Measurements from ENCODE around the gene GSC. TPM values are rescaled to one million over a fixed set of nuclear protein-coding genes. Genes with fewer than 3 reads are reported as not detected.
"Not testable (repeated sequence)": the region's sequence is repeated elsewhere in the genome, so short reads cannot be mapped to it uniquely, and the experiment has no call there.

Gene GSC
- total and polyA plus RNA-seq, 2 donors from 2014 or later: not detected

GRCh38 chr14:94746131-94746530 lies 23.8 kb downstream of the GSC start:
- Histone ChIP-seq H3K4me1 (ENCODE audit: control insufficient read depth in 2 of 3, insufficient read depth in 2 of 3, low read depth in 1 of 3, low read length in 3 of 3) (no peaks in the 10 kb centered on the region), H3K27ac (ENCODE audit: low read depth in 2 of 2, low read length in 2 of 2) (no peak overlapping the region), H3K36me3 (ENCODE audit: control insufficient read depth in 2 of 3, insufficient read depth in 3 of 3, low read length in 3 of 3) (no peaks in the 10 kb centered on the region), H3K4me3 (ENCODE audit: low read length in 3 of 3) (no peak overlapping the region), H3K9me3 (ENCODE audit: control insufficient read depth in 2 of 3, insufficient read depth in 1 of 3, low read length in 3 of 3) (no peaks in the 10 kb centered on the region), H3K9ac (ENCODE audit: low read length in 3 of 3) (no peak overlapping the region), H3K27me3 (ENCODE audit: control insufficient read depth, insufficient read depth, low read length) (no peaks in the 10 kb centered on the region)
- no peak for TF ChIP-seq CTCF (IDR thresholded peaks at IDR 0.05; ENCODE audit: borderline replicate concordance, extremely low read depth, insufficient read depth)
- intact Hi-C loops (cut with DNase I): no loop called here
- FAIRE-seq: no peak
- no peak for DNase-seq

GRCh38 chr14:94738751-94739150 lies 31.2 kb downstream of the GSC start:
- Histone ChIP-seq H3K27me3 (ENCODE audit: control insufficient read depth, insufficient read depth, low read length) (no peaks in the 10 kb centered on the region), H3K4me1 (ENCODE audit: control insufficient read depth in 2 of 3, insufficient read depth in 2 of 3, low read depth in 1 of 3, low read length in 3 of 3) (no peaks in the 10 kb centered on the region), H3K9me3 (ENCODE audit: control insufficient read depth in 2 of 3, insufficient read depth in 1 of 3, low read length in 3 of 3) (no peaks in the 10 kb centered on the region), H3K36me3 (ENCODE audit: control insufficient read depth in 2 of 3, insufficient read depth in 3 of 3, low read length in 3 of 3) (no peaks in the 10 kb centered on the region), H3K4me3 (ENCODE audit: low read length in 3 of 3) (no peak overlapping the region), H3K27ac (ENCODE audit: low read depth in 2 of 2, low read length in 2 of 2) (no peak overlapping the region), H3K9ac (ENCODE audit: low read length in 3 of 3) (no peak overlapping the region)
- intact Hi-C loops (cut with DNase I): no loop called here
- DNase-seq (no peak), FAIRE-seq (no peak)
- no peak for TF ChIP-seq CTCF (IDR thresholded peaks at IDR 0.05; ENCODE audit: borderline replicate concordance, extremely low read depth, insufficient read depth)

GRCh38 chr14:94738097-94738496 lies 31.8 kb downstream of the GSC start:
- intact Hi-C loops (cut with DNase I): no loop called here
- Histone ChIP-seq H3K27me3 (ENCODE audit: control insufficient read depth, insufficient read depth, low read length) (no peaks in the 10 kb centered on the region), H3K27ac (ENCODE audit: low read depth in 2 of 2, low read length in 2 of 2) (no peak overlapping the region), H3K4me3 (ENCODE audit: low read length in 3 of 3) (no peak overlapping the region), H3K9ac (ENCODE audit: low read length in 3 of 3) (no peak overlapping the region), H3K36me3 (ENCODE audit: control insufficient read depth in 2 of 3, insufficient read depth in 3 of 3, low read length in 3 of 3) (no peaks in the 10 kb centered on the region), H3K4me1 (ENCODE audit: control insufficient read depth in 2 of 3, insufficient read depth in 2 of 3, low read depth in 1 of 3, low read length in 3 of 3) (no peaks in the 10 kb centered on the region), H3K9me3 (ENCODE audit: control insufficient read depth in 2 of 3, insufficient read depth in 1 of 3, low read length in 3 of 3) (no peaks in the 10 kb centered on the region)
- TF ChIP-seq CTCF (IDR thresholded peaks at IDR 0.05; ENCODE audit: borderline replicate concordance, extremely low read depth, insufficient read depth): no peak
- FAIRE-seq (no peak), DNase-seq (no peak)

GRCh38 chr14:94728950-94729349 lies 41.0 kb downstream of the GSC start:
- no peak for DNase-seq
- H3K27ac ChIP-seq (ENCODE audit: low read depth in 2 of 2, low read length in 2 of 2): no peak overlapping the region
- FAIRE-seq: no peak
- no peaks in the 10 kb centered on the region for H3K27me3 ChIP-seq (ENCODE audit: control insufficient read depth, insufficient read depth, low read length)
- H3K9me3 ChIP-seq (ENCODE audit: control insufficient read depth in 2 of 3, insufficient read depth in 1 of 3, low read length in 3 of 3): no peaks in the 10 kb centered on the region
- no peak overlapping the region for H3K9ac ChIP-seq (ENCODE audit: low read length in 3 of 3)
- no peak overlapping the region for H3K4me3 ChIP-seq (ENCODE audit: low read length in 3 of 3)
- no peaks in the 10 kb centered on the region for H3K36me3 ChIP-seq (ENCODE audit: control insufficient read depth in 2 of 3, insufficient read depth in 3 of 3, low read length in 3 of 3)
- no peaks in the 10 kb centered on the region for H3K4me1 ChIP-seq (ENCODE audit: control insufficient read depth in 2 of 3, insufficient read depth in 2 of 3, low read depth in 1 of 3, low read length in 3 of 3)
- intact Hi-C loops (cut with DNase I): no loop called here
- no peak for TF ChIP-seq CTCF (IDR thresholded peaks at IDR 0.05; ENCODE audit: borderline replicate concordance, extremely low read depth, insufficient read depth)

GRCh38 chr14:94728440-94728839 lies 41.5 kb downstream of the GSC start:
- H3K27ac ChIP-seq (ENCODE audit: low read depth in 2 of 2, low read length in 2 of 2); H3K4me3 ChIP-seq (ENCODE audit: low read length in 3 of 3); H3K4me1 ChIP-seq (ENCODE audit: control insufficient read depth in 2 of 3, insufficient read depth in 2 of 3, low read depth in 1 of 3, low read length in 3 of 3); intact Hi-C loops (cut with DNase I); H3K36me3 ChIP-seq (ENCODE audit: control insufficient read depth in 2 of 3, insufficient read depth in 3 of 3, low read length in 3 of 3); H3K27me3 ChIP-seq (ENCODE audit: control insufficient read depth, insufficient read depth, low read length); H3K9me3 ChIP-seq (ENCODE audit: control insufficient read depth in 2 of 3, insufficient read depth in 1 of 3, low read length in 3 of 3); FAIRE-seq; DNase-seq; H3K9ac ChIP-seq (ENCODE audit: low read length in 3 of 3): not testable (repeated sequence)

- intact Hi-C loops (cut with DNase I); H3K9me3 ChIP-seq (ENCODE audit: control insufficient read depth in 2 of 3, insufficient read depth in 1 of 3, low read length in 3 of 3); DNase-seq; H3K27me3 ChIP-seq (ENCODE audit: control insufficient read depth, insufficient read depth, low read length); H3K4me3 ChIP-seq (ENCODE audit: low read length in 3 of 3); FAIRE-seq; H3K9ac ChIP-seq (ENCODE audit: low read length in 3 of 3); H3K4me1 ChIP-seq (ENCODE audit: control insufficient read depth in 2 of 3, insufficient read depth in 2 of 3, low read depth in 1 of 3, low read length in 3 of 3); H3K36me3 ChIP-seq (ENCODE audit: control insufficient read depth in 2 of 3, insufficient read depth in 3 of 3, low read length in 3 of 3); H3K27ac ChIP-seq (ENCODE audit: low read depth in 2 of 2, low read length in 2 of 2): not testable (repeated sequence)
Measured at GRCh38 chr14:94726649-94727048, 43.3 kb downstream of the GSC start.

Measured in kidney (tissue), 14 donors.